HS-5 (cell line): ENCODE measurements around the gene DYNC1I2.
"Not testable (repeated sequence)": the region's sequence is repeated elsewhere in the genome, so short reads cannot be mapped to it uniquely, and the experiment has no call there.

ENCODE experiments used
- DNase-seq: peaks from one replicate; pipeline ENCODE4 v3.0.0-alpha.2; 2012; ENCODE audit warnings: low read depth

DYNC1I2 gene

DNA sequence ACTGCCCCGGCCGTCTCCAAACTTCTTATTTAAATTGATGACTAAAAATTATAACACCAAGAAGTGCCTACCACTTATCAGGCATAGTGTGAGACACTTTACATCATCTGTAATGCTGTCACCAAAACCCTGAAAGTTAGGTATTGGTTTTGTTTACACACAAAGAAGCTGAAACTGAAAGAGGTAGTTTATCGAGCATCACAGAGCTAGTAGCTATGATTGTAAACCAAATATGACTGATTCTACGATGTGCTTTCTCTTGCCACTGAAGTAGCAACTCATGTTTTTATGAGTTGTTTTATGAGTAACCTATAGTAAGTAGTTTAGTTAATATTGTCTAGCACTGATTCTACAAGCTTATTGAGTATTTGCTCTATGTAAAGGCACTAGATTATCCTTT is 31.5 kb downstream of the DYNC1I2 start:
- no peak for DNase-seq

DNA sequence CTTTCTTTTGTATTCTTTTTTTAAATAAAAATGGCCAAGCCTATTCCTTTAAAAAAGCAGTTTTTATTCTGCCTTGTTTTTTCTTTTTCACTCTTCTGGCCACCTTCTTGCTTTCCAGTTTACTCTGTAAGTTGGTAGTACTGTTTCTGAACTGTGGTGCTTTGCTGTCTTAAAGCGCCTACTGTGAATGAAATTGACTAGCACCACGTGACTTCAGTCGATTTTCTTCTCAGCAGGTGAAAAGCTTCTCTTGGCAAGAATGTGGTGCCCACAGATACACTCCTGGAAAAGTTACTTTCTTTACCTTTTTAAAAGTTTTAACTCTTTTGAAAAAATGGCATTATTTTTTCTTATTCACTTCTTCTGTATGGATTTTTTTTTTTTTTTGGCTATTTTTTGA is 32.4 kb downstream of the DYNC1I2 start:
- no peak for DNase-seq

DNA sequence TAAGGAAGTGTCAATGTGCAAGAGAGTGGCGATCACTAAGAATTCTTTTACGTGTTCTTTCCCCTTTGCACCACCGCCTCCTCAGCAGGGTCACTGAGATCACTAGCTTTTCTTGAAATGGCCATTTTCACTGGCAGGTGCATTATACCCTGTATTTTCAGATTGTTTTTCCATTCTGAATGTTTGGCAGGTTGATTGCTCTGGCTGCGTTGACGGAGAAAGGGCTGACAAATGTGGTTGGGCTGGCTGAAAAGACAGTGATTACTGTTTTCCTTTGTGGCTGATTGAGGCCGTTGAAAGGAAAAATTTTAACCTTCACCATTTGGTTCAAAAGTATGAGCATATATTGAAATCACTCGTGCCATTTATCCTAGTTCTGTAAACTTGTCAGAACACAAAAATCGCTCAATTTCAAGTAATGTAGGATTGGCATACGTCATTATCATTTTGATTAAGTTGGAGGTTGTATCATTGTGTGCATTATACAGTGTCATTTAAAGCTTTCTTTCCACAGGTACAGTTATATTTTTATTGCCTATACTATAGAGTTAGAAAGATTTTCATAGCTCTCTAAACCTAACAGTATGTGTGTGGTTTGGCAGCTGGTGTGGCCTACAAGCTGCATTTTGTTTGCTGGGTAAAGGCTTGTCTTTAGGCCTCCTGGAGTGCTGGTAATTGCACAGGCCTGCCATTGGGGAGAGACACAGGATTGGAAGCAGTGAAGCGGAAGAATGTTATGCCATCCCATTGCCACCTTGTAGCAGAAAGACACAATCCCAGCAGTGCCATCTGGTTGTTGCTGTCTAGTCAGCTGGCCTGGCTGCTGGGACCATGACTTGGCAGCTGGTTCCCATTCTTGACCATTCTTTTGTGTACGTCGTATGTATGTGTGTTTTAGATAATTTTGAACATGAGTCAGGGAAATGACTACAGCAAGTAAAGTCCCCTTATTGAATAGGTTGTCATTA is 36.7 kb downstream of the DYNC1I2 start:
- DNase-seq: no peak

DNA sequence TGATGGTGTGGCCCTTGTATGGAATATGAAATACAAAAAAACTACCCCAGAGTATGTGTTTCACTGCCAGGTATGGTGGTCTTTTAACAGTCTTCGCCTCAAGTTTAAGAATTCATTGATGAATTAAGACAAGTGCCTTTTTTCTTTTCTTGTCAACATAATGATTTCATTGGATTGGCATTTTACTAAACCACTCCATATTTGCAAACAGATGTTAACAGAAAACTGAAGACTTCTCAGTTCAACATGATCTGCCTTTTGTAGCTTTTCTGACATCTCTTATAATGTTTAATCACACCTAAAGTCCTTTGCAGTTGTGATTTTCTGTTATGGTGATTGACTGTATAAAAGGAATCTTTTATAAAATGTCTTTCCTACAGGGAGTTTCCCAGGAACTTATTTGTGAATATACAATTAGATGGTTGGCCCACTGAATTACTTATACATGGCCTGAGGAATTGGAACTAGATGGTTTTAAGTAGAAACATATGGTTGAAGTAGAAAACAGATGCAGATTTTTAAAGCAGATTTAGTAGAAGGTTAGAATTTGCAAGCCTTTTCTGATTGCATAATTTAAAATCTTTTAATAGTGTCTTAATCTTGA is 39.7 kb downstream of the DYNC1I2 start:
- no peak for DNase-seq

DNA sequence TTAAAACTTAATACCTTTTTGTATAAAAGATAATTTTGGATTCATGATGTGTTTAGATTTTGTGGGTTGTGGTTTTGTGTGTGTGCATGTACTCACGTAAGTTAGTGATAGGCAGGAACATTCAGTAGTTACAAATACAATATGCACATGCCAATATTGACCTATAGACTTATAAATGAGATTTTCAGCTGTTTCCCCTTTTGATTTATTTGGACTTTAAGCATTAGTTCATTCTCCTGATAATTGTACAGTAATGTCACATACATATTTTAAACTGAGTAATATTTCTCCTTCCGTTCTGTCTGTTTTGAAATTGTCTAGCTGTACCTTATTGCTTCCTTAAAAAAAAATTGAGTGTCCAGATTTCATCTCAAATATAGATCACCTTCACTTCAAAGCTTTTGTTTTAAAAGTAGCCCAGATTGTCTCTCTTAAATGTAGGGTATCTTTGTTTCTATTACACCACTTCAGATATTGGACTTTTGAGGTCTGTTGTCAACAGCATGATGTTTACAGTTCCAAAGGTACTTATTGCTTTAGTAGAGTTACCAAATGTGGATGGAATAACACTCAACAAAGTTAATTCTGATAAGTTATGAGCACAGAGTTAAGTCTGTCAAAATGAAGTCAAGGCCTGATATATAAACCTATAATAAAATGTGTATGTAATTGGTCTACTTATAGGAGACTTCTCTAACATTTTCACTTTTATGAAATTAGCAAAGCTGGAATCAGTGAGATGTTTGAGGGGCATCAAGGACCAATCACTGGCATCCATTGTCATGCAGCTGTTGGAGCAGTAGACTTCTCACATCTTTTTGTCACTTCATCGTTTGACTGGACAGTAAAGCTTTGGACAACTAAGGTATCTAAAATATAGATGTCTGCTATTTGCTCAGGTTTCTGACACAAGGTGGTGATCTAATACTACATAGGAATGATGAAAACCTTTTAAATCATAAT is 42.0 kb downstream of the DYNC1I2 start:
- no peak for DNase-seq

DNA sequence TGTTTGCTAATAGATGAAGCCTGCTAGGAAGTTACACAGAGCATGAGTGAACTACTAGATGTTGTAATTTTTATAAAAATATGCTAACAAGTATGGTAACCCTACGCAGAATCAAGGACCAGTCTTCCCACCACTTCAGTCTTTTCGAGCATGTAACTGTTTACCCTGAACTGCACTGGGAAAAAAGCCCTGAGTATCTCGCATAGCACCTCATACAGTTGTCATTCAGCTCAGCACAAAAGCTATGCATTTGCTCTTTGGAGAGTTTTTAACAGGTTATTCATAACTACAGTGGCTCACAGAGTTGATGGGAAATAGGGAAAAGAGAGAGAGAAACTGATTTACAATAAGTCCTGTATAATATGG is 42.7 kb downstream of the DYNC1I2 start:
- DNase-seq: no peak

DNA sequence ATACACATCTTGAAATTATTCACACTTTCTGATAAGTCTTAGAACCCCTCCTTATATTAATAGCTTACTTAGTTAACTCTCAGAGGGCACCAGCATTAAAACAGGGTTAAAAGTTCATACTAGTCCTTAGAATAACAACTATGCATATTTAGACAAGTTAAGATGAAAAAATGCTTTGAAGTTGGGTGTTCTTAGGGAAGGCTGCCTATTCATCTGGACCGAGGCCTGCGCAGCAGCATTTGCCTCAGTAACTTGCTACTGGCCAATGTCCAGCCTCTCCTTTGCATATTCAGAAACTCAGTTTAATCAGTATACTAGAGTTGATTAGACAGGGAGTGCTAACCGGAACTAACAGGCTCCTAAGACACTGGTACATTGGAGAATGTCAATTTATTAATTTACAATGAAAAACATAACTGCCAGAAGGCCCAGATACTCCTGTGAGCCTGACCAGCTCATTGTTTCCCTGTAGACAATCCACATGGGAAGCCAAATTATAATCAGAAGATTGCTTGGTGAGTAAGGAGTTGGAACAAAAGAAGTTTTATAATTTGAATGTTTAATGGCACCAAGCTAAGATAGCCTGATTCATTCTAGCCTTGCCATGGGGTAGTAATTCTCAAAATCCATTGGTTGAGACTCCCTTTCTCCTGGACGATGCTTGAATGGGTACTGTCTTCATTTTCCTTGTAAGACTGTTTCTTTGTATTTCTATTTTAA is 48.9 kb downstream of the DYNC1I2 start:
- no peak for DNase-seq

DNA sequence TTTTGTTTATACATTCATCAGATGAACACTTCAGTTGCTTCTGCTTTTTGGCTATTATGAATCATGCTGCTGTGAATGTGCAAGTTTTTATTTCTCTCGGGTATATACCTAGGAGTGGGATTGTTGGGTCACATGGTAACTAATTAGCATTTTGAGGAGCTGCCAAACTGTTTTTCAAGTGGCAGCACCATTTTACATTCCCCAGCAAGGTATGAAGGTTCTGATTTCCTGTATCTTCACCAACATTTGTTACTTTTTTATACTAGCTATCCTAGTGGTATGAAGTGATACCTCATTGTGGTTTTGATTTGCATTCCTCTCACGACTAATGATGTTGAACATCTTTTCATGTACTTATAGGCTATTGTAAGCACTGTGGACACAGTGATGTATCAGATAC is 53.9 kb downstream of the DYNC1I2 start:
- peak; percentile 43 for DNase-seq

DNA sequence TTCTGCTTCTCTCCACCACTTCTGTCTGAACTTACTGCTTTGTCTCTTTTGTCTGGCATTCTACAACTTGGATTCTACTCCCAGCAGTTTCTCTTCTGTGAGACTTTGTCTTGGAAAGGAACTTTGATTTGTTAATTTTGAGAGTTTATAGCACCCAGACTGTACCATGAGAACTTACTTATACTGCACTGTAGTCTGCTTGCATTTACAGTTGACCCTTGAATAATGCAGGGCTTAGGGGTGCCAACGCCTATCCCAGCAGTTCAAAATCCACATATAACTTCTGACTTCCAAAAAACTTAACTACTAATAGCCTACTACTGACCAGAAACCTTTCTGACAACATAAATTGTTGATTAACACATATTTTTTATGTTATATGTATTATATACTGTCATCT is 55.5 kb downstream of the DYNC1I2 start:
- no peak for DNase-seq

DNA sequence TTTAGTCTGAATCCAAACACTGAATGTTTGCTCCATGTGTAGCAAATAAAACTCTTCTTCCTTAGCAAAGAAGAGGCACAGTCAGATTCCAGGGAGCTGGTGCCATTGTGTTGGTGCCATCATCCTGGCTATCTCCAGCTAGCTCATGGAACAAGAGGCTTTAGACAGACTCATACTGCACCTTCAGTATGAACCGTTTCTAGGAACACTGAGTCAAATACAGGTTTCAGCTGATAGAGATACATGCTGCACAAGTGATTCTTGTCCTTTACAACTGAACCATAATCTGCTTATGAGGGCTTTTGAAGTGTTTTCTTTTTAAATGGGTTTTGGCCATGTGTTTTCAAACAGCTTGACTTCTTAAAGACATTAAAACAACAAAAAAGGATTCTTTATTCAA is 57.9 kb downstream of the DYNC1I2 start:
- no peak for DNase-seq

DNA sequence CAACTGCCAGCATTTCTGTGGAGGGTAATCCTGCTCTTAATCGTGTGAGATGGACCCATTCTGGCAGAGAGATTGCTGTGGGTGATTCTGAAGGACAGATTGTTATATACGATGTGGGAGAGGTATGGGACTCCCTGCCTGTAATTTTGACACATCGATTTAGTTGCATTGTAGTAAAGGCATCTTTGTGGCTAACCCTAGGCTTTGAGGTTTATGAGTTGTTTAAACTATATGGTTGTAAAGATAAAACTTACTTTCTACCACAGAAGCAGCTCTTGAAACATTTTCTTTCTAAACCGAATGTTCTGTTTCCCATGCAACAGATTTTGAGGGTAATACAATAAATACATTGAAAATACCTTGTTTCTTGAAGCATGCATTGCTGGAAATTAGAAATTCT is 58.5 kb downstream of the DYNC1I2 start:
- DNase-seq: no peak

DNA sequence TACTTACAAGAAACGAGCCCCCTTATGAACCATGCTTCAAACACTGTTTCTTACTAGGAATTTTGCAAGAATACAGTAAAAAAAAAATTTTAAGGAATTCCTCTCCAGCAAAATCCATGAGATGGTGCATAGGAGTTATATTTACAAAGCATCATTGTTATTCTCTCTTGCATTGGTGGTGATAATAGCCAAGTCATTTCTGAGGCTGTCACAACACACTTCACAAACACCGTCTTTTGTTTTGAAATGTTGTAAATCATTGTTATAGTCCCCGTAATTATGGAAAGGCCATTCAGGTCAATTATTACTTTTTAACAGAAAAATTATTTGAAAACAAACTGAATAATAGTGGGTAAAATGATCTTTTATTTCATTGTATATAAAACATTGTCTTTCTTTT is 60.1 kb downstream of the DYNC1I2 start:
- no peak for DNase-seq

DNA sequence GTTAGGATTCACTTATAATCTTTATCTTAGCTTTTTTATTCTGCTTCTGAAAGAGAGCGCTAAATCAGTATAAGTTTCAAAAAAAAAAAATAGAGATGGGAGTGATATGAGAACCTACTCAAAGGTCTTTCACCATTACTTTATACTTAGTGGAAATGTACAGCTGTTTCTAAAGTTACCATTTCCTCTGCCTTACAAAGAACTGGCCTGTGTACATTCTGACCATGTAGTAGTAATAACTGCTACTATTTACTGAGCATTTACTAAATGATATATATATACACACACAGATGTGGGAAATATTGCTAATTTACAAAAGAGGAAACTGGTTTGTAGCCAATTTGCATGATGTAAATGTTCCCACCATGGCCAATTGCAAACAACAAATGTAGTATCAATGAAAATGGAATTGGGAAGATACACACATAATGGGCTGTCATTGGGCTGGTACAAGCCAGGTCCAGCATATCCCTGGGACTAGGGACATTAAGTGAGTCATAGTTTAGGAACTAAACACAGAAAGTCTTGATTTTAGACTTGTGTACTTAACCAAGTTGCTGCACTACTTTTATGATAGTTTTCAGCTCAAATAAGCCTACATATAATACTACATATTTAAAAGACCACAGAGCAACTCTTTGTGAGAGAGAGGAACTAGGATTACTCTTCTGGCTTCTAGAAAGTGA is 67.1 kb downstream of the DYNC1I2 start:
- no peak for DNase-seq

DNA sequence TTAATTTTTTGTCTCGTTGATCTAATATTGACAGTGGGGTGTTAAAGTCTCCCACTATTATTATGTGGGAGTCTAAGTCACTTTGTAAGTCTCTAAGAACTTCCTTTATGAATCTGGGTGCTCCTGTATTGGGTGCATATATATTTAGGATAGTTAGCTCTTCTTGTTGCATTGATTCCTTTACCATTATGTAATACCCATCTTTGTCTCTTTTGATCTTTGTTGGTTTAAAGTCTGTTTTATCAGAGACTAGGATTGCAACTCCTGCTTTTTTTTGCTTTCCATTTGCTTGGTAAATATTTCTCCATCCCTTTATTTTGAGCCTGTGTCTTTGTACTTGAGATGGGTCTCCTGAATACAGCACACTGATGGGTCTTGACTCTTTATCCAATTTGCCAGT is 71.5 kb downstream of the DYNC1I2 start:
- not testable (repeated sequence) for DNase-seq

DNA sequence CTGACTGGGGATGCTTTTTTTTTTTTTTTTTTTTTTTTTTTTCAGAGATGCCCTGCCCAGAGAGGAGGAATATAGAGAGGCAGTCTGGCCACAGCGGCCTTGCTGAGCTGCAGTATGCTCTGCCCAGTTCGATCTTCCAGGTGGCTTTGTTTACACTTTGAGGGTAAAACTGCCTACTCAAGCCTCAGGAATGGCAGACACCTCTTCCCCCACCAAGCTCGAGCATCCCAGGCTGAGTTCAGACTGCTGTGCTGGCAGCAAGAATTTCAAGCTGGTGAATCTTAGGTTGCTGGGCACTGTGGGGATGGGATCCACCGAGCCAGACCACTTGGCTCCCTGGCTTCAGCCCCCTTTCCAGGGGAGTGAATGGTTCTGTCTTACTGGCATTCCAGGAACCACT is 73.9 kb downstream of the DYNC1I2 start:
- DNase-seq: not testable (repeated sequence)

DNA sequence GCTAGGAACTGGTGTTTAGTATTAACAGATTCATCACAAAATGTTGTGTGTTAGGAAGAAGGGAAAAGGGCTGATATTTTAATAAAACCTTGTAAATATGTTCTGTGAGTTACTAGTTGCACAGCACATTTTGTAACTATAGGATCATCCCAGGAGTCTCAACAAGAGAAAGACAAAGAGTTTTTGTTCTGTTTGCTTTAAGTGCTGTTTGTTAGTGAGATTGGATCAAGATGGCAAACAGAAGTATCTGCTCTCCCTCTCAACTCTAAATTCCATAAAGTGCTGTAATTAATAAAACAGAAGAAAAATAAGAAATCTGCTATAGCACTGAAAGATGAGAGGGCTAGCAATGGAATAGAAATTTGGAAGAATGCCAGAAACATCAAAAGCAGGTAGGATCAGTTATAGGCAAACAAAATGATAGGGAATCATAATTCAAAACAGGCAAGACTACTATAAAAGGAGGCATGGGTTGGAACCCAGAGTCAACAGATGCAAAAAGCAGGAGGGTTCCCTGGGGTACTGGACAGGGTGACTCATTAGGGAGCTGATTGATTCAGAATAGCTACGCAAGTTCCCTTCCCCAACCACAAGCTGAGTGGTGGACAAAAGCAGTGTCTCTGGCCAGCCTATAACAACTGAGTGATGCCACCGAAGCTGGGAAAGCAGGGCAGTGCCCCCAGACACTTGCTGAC is 75.8 kb downstream of the DYNC1I2 start:
- peak; percentile 35 for DNase-seq

DNA sequence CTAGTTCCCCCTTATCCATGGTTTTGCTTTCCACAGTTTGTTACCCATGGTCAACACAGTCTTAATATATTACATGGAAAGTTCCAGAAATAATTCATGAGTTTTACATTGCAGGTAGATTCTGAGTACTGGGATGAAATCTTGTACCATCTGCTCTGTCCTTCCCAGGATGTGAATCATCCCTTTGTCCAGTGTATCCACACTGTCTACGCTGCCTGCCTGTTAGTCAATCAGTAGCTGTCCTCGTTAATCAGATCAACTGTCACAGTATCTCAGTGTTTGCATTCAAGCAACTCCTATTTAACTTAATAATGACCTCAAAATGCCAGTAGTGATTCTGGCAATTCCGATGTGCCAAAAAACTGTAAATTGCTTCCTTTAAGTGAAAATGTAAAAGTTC is 76.3 kb downstream of the DYNC1I2 start:
- peak; percentile 19 for DNase-seq

DNA sequence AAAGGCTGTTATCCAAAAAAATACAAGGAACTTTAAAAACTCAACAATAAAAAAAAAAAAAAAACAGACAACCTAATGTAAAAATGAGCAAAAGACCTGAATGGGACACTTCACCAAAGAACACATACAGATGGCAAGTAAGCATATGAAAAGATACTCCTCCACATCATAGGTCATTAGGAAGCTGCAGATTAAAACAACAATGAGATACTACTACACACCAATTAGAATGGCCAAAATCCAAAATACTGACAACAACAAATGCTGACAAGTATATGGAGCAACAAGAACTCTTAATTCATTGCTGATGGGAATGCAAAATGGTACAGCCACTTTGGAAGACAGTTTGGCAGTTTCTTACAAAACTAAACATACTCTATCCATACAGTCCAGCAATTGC is 84.2 kb downstream of the DYNC1I2 start:
- DNase-seq: no peak

DNA sequence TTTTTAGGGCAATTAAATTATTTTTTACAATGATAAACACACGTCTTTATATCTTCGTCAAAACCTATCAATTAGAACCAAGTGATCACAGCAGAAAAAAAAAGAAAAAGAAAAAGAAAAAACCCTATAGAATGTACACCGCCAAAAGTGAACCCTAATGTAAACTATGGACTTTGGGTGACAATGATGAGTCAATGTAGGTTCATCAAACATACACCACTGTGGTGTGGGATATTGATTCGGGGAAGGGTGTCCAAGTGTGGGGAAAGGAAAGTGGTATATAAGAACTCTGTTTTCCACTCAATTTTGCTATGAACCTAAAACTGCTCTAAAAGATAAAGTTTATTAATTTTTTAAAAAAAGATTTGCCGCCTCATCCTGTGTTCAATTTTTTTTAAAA is 85.1 kb downstream of the DYNC1I2 start:
- no peak for DNase-seq

DNA sequence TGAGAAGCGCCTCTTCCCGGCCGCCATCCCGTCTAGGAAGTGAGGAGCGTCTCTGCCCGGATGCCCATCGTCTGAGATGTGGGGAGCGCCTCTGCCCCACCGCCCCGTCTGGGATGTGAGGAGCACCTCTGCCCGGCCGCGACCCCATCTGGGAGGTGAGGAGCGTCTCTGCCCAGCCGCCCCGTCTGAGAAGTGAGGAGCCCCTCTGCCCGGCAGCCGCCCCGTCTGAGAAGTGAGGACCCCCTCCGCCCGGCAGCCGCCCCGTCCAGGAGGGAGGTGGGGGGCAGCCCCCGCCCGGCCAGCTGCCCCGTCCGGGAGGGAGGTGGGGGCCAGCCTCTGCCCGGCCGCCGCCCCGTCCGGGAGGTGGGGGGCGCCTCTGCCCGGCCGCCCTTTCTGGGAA is 87.3 kb downstream of the DYNC1I2 start:
- DNase-seq: not testable (repeated sequence)

DNA sequence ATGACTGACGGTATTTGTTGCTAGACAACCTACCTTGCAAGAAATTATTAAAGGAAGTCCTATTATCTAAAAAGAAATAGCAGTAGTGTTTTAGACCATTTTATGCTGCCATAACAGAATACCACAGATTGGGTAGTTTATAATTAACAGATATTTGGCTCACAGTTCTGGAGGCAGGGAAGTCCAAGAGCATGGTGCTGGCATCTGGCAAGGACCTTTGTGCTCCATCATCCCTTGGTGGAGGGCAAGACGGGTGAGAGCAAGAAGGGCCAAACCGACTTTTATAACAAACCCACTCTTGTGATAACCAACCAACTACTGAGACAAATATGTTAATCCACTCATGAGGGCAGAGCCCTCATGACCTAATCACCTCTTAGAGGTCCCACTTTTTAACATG is 91.2 kb downstream of the DYNC1I2 start:
- no peak for DNase-seq
